ENCODE measurements around the gene RNF186.

DNA sequence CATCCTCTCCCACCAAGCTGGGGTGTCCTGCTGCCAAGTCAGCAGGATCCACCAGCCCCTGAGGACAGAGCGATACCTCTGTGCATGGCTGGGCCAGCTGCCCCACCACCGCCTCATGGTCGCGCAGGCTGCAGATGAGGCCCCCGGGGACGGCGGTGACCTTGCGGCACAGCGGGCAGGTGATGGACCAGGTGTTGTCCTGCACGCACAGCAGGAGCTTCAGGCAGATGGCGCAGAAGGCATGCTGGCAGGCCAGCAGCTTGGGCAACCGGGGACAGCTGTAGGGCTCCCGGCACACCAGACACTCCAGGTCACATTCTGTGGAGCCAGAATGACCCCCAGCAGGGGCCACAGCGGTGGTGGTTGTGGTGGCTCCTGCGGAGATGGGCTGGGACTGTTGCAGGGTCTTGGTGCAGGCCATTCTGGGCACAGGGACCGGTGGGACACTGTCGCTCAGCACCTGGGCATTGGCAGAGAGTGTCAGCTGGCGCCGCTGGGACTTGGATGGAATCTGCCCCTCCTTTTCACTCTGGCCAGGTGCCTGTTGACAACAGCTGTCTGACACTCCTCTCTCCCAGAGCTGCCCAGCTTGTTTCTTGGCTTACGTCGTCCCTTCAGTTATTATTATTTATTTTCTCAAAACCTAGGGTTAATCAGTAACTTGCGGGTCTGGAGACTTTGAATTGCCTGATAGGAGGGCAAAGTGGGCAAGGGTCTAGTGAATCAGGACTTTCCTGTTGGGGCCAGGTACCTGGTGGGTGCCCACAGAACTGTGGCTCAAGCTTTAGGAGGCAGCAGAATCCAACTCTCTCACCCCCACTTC, at the start of gene RNF186:
- no peak for TF ChIP-seq YY1 (IDR thresholded peaks at IDR 0.05)
- no peak for TF ChIP-seq TAF1 (conservative IDR thresholded peaks at IDR 0.05)
- no peak for TF ChIP-seq CTCF (IDR thresholded peaks at IDR 0.05; ENCODE audit: low read depth, low read length, missing input control)
- TF ChIP-seq RAD21 (IDR thresholded peaks at IDR 0.05): peak; percentile 14 to 62
- TF ChIP-seq SP1 (IDR thresholded peaks at IDR 0.05): peak; percentile 78
- TF ChIP-seq REST (IDR thresholded peaks at IDR 0.05): peak; percentile 64
- peak in 1 of 2 donors; percentile 46 for TF ChIP-seq JUND (IDR thresholded peaks at IDR 0.05)
- no peak for TF ChIP-seq HNF4G (IDR thresholded peaks at IDR 0.05)
- TF ChIP-seq RXRA (IDR thresholded peaks at IDR 0.05): peak; percentile 40 to 71
- no peak for TF ChIP-seq ZBTB33 (IDR thresholded peaks at IDR 0.05)
- TF ChIP-seq, protein P1, sequence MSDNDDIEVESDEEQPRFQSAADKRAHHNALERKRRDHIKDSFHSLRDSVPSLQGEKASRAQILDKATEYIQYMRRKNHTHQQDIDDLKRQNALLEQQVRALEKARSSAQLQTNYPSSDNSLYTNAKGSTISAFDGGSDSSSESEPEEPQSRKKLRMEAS (IDR thresholded peaks at IDR 0.05): peak; percentile 57
- no peak for TF ChIP-seq GABPA (IDR thresholded peaks at IDR 0.05 in 1 of 2, conservative IDR thresholded peaks at IDR 0.05 in 1 of 2)
